Neural cell (in vitro differentiated cells): Measurements from ENCODE around the gene BRF1. TPM values are rescaled to one million over a fixed set of nuclear protein-coding genes. Genes with fewer than 3 reads are reported as not detected.

ENCODE experiments used
- H2AFZ ChIP-seq: fragments of 200-600, 300-800 bp; sonication (generic), shearing (Covaris generic); 2 replicates; pipeline ENCODE4 v1.6.0; 2014; ENCODE audit warnings: low read depth, mild to moderate bottlenecking, antibody characterized with exemption, low read length, moderate library complexity
- H3F3A ChIP-seq: fragments of 200-600 bp; shearing (Covaris generic); 2 replicates; pipeline ENCODE4 v1.6.1; 2016; ENCODE audit warnings: mild to moderate bottlenecking, moderate library complexity, mixed read lengths, antibody characterized with exemption, low read length; ENCODE audit not compliant: insufficient read depth, poor library complexity, severe bottlenecking
- H3K27ac ChIP-seq: fragments of 200-600, 300-800 bp; sonication (generic), shearing (Covaris generic); 2 replicates; pipeline ENCODE4 v1.5.1; 2014; ENCODE audit warnings: mild to moderate bottlenecking, low read length, moderate library complexity
- H3K27me3 ChIP-seq: fragments of 300-800, 200-600 bp; sonication (generic), shearing (Covaris generic); 2 replicates; pipeline ENCODE4 v1.6.0; 2014; ENCODE audit warnings: mild to moderate bottlenecking, low read depth, low read length, moderate library complexity; ENCODE audit not compliant: insufficient read depth
- H3K36me3 ChIP-seq: fragments of 300-800, 200-600 bp; sonication (generic), shearing (Covaris generic); 2 replicates; pipeline ENCODE4 v1.5.1; 2014; ENCODE audit warnings: mild to moderate bottlenecking, antibody characterized with exemption, low read length, moderate library complexity; ENCODE audit not compliant: insufficient read depth
- H3K4me2 ChIP-seq: fragments of 300-800, 200-600 bp; sonication (generic), shearing (Covaris generic); 2 replicates; pipeline ENCODE4 v1.6.0; 2014; ENCODE audit warnings: mild to moderate bottlenecking, low read length
- H3K4me3 ChIP-seq: fragments of 300-800, 200-600 bp; sonication (generic), shearing (Covaris generic); 2 replicates; pipeline ENCODE4 v1.5.1; 2014; ENCODE audit warnings: mild to moderate bottlenecking, low read length, moderate library complexity
- H3K79me2 ChIP-seq: fragments of 200-600 bp; shearing (Covaris generic); replicated peaks from 2 replicates; pipeline ENCODE4 v1.6.0; 2014; ENCODE audit warnings: mild to moderate bottlenecking, low read length, moderate library complexity; ENCODE audit not compliant: insufficient read depth
- H3K9ac ChIP-seq: fragments of 300-800, 200-600 bp; sonication (generic), shearing (Covaris generic); 2 replicates; pipeline ENCODE4 v1.6.1; 2016; ENCODE audit warnings: mild to moderate bottlenecking, low read length, mixed read lengths
- H3K9me2 ChIP-seq: fragments of 200-600 bp; shearing (Covaris generic); 2 replicates; pipeline ENCODE4 v1.6.1; 2016; ENCODE audit warnings: mild to moderate bottlenecking, low read length, mixed read lengths; ENCODE audit not compliant: insufficient read depth
- H3K9me3 ChIP-seq: fragments of 200-600, 300-800 bp; sonication (generic), shearing (Covaris generic); 2 replicates; pipeline ENCODE4 v1.6.1; 2016; ENCODE audit warnings: mild to moderate bottlenecking, mixed run types, low read length, moderate library complexity, mixed read lengths
- H4K20me1 ChIP-seq: fragments of 200-600 bp; shearing (Covaris generic); 2 replicates; pipeline ENCODE4 v1.6.1; 2016; ENCODE audit warnings: mild to moderate bottlenecking, mixed run types; ENCODE audit not compliant: insufficient read depth
- CTCF ChIP-seq: fragments of 450-650 bp; IDR thresholded peaks from 2 replicates; pipeline ENCODE4 v1.5.1; 2014; ENCODE audit warnings: antibody characterized with exemption, mild to moderate bottlenecking, moderate library complexity; ENCODE audit not compliant: poor library complexity, severe bottlenecking
- EP300 ChIP-seq: fragments of 450-650 bp; conservative IDR thresholded peaks from 2 replicates; pipeline ENCODE4 v1.6.1; 2014; ENCODE audit warnings: antibody characterized with exemption, mild to moderate bottlenecking, moderate library complexity; ENCODE audit not compliant: poor library complexity, severe bottlenecking
- EZH2 ChIP-seq: fragments of 200-600, 300-800 bp; shearing (Covaris generic), sonication (generic); IDR thresholded peaks from 2 replicates; pipeline ENCODE4 v1.6.1; 2014; ENCODE audit warnings: antibody characterized with exemption, low read length, borderline replicate concordance, mild to moderate bottlenecking; ENCODE audit not compliant: insufficient read depth, poor library complexity, severe bottlenecking
- MXI1 ChIP-seq: fragments of 450-650 bp; conservative IDR thresholded peaks from 2 replicates; pipeline ENCODE4 v1.6.1; 2014; ENCODE audit warnings: antibody characterized with exemption, mild to moderate bottlenecking; ENCODE audit not compliant: poor library complexity, severe bottlenecking
- POLR2AphosphoS5 ChIP-seq: IDR thresholded peaks from 2 replicates; pipeline ENCODE4 v1.6.1; 2012
- RAD21 ChIP-seq: fragments of 450-650 bp; conservative IDR thresholded peaks from 2 replicates; pipeline ENCODE4 v1.6.1; 2014; ENCODE audit warnings: antibody characterized with exemption, mild to moderate bottlenecking, moderate library complexity
- SMC3 ChIP-seq: fragments of 450-650 bp; conservative IDR thresholded peaks from 2 replicates; pipeline ENCODE4 v1.6.1; 2014; ENCODE audit warnings: antibody characterized with exemption, mild to moderate bottlenecking, moderate library complexity; ENCODE audit not compliant: poor library complexity
- TAF1 ChIP-seq: IDR thresholded peaks from 2 replicates; pipeline ENCODE4 v1.6.1; 2012; ENCODE audit warnings: low read depth
- polyA plus RNA-seq: library from polyadenylated mRNA; depleted of rRNA; stranded (reverse); fragments of >200 nt; gene quantifications from 2 replicates; pipeline ENCODE4 v1.2.3, GENCODE V29; 2014
- TF ChIP-seq, protein P1 (sequence below): IDR thresholded peaks from 2 replicates; pipeline ENCODE4 v1.6.1; 2012; ENCODE audit warnings: borderline replicate concordance

The BRF1 gene
- polyA plus RNA-seq, 1 donor from 2014 or later: 69.4 TPM

GRCh38 chr14:105176513-105176912 is 124.3 kb downstream of the BRF1 start:
- H3K9ac ChIP-seq: no peak overlapping the region
- no peak overlapping the region for H2AFZ ChIP-seq
- H3K36me3 ChIP-seq: no peaks in the 10 kb centered on the region
- no peaks in the 10 kb centered on the region for H3K79me2 ChIP-seq
- no peaks in the 10 kb centered on the region for H3K9me3 ChIP-seq
- no peaks in the 10 kb centered on the region for H4K20me1 ChIP-seq
- no peak overlapping the region for H3K4me2 ChIP-seq
- no peaks in the 10 kb centered on the region for H3F3A ChIP-seq
- H3K4me3 ChIP-seq: no peak overlapping the region
- H3K27ac ChIP-seq: no peak overlapping the region
- TF ChIP-seq SMC3 (no peak), TAF1 (no peak), POLR2AphosphoS5 (no peak), CTCF (no peak), MXI1 (no peak), EP300 (no peak), RAD21 (no peak), EZH2 (no peak)
- TF ChIP-seq, protein P1, sequence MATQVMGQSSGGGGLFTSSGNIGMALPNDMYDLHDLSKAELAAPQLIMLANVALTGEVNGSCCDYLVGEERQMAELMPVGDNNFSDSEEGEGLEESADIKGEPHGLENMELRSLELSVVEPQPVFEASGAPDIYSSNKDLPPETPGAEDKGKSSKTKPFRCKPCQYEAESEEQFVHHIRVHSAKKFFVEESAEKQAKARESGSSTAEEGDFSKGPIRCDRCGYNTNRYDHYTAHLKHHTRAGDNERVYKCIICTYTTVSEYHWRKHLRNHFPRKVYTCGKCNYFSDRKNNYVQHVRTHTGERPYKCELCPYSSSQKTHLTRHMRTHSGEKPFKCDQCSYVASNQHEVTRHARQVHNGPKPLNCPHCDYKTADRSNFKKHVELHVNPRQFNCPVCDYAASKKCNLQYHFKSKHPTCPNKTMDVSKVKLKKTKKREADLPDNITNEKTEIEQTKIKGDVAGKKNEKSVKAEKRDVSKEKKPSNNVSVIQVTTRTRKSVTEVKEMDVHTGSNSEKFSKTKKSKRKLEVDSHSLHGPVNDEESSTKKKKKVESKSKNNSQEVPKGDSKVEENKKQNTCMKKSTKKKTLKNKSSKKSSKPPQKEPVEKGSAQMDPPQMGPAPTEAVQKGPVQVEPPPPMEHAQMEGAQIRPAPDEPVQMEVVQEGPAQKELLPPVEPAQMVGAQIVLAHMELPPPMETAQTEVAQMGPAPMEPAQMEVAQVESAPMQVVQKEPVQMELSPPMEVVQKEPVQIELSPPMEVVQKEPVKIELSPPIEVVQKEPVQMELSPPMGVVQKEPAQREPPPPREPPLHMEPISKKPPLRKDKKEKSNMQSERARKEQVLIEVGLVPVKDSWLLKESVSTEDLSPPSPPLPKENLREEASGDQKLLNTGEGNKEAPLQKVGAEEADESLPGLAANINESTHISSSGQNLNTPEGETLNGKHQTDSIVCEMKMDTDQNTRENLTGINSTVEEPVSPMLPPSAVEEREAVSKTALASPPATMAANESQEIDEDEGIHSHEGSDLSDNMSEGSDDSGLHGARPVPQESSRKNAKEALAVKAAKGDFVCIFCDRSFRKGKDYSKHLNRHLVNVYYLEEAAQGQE: no peak
- H3K27me3 ChIP-seq: no peaks in the 10 kb centered on the region
- H3K9me2 ChIP-seq: no peaks in the 10 kb centered on the region

- Histone ChIP-seq H3F3A (no peaks in the 10 kb centered on the region), H3K9me3 (no peaks in the 10 kb centered on the region), H4K20me1 (no peaks in the 10 kb centered on the region), H3K4me3 (no peak overlapping the region), H3K9ac (no peak overlapping the region), H3K4me2 (no peak overlapping the region), H2AFZ (no peak overlapping the region), H3K79me2 (no peaks in the 10 kb centered on the region), H3K36me3 (no peaks in the 10 kb centered on the region), H3K27me3 (no peaks in the 10 kb centered on the region), H3K9me2 (no peaks in the 10 kb centered on the region), H3K27ac (no peak overlapping the region)
- no peak for TF ChIP-seq EZH2
- TF ChIP-seq, protein P1: no peak
- no peak for TF ChIP-seq MXI1
- no peak for TF ChIP-seq CTCF
- no peak for TF ChIP-seq RAD21
- TF ChIP-seq EP300: no peak
- no peak for TF ChIP-seq POLR2AphosphoS5
- TF ChIP-seq TAF1: no peak
- no peak for TF ChIP-seq SMC3
Measured at GRCh38 chr14:105173901-105174894, 126.6 kb downstream of the BRF1 start.
